Activated CD4-positive, alpha-beta memory T cell treated with anti-CD3 and anti-CD28 coated beads for 36 hours (primary cell): ENCODE measurements around the gene SUPT20H. TPM values are rescaled to one million over a fixed set of nuclear protein-coding genes. Genes with fewer than 3 reads are reported as not detected.

ENCODE experiments used
- CTCF ChIA-PET: fragments of 350-600 bp; sonication (Branson Sonifier 250); formaldehyde crosslinking; loops from one replicate; lab custom pipeline; 2021; ENCODE audit warnings: antibody characterized with exemption, inconsistent platforms; lab: Charles Lee
- POLR2A ChIA-PET: fragments of 350-600 bp; sonication (Branson Sonifier 250); formaldehyde crosslinking; loops from one replicate; lab custom pipeline; 2021; ENCODE audit warnings: antibody characterized with exemption; lab: Charles Lee
- DNase-seq: peaks from one replicate; pipeline ENCODE4 v3.0.0-alpha.2; 2020
- H3K27ac Mint-ChIP-seq: one replicate; pipeline ENCODE4 v1.8.0; 2021; ENCODE audit warnings: mixed read lengths
- H3K27me3 Mint-ChIP-seq: one replicate; pipeline ENCODE4 v1.8.0; 2021; ENCODE audit warnings: mixed read lengths
- H3K36me3 Mint-ChIP-seq: one replicate; pipeline ENCODE4 v1.8.0; 2021; ENCODE audit warnings: mixed read lengths
- H3K4me1 Mint-ChIP-seq: one replicate; pipeline ENCODE4 v1.8.0; 2021; ENCODE audit warnings: low read depth, mixed read lengths
- H3K4me3 Mint-ChIP-seq: one replicate; pipeline ENCODE4 v1.8.0; 2021; ENCODE audit warnings: mild to moderate bottlenecking, mixed read lengths
- H3K9me3 Mint-ChIP-seq: one replicate; pipeline ENCODE4 v1.8.0; 2021; ENCODE audit warnings: mixed read lengths
- intact Hi-C: fragments of 100-400 bp; cut with micrococcal nuclease; formaldehyde crosslinking; loops from one replicate; pipeline ENCODE4 v1.15.1; 2023
- total RNA-seq, 2 experiments: library from RNA; stranded (reverse); gene quantifications; one replicate each; pipeline ENCODE4 v1.2.3, GENCODE V29; 2021

The SUPT20H gene
- total RNA-seq, result 10 to 100 TPM; 56.8 TPM

DNA sequence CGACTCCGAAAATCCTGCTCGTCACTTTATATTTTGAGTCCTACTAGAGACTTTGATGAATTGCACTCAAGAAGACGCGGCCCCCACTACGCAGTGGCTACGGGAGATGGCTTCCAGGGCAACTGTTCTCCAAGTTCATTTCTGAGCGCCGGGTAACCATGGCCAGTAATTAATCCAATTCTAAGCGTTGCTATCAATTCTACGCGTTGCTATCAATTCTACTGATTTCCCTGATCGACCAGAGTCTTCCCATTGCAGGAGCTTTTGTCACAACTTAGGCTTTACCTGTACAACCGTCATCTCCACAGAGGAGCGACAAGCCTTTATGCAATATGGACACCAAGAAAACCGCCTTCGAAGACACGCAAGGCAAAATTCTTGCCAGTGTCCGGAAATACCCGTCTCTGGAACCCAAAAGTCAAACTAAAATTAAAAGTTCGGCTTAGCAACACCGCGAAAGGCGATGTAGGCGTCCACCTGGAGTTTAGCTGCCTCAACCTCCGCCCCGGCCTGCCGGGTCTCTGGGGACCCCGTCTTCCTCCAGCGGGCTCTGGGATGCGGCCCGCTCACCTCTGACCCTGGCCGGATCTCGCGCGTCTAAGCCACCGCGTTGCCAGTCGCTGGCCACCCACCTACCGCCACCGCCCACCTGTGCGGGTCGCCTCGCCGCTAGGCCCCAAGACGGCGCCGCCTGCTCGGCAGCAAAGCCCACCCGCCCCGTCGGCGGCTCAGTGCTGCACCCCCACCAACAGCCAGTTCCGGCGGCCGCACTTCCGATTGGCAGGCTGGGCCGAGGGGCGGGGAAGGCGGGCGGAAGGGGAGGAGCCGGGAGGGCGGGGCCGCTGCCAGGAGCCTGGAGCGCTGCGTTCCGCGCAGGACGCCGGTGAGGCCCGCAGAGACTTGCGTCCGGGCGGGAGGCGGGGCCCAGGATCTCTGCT lies at the start of gene SUPT20H:
SUPT20H (minus strand) TSS at position 779 of the 938 bp plus-strand sequence. CDS start 8,198 bp downstream, outside the sequence.
- H3K27ac Mint-ChIP-seq, result peak within 1 kb of the TSS; percentile 94
- intact Hi-C loops, result loop anchor here (1.0 to 2.0 kb wide), 4 partner anchors 60 to 1290 kb away; partner anchors contain the start of genes ALG5, SPART and UFM1
- CTCF ChIA-PET, result no interaction called here
- POLR2A ChIA-PET, result interaction anchor here (1.4 kb wide), 1 partner anchor 59 kb away, joined by 4 read pairs; the partner anchor contains the start of gene EXOSC8
- H3K4me1 Mint-ChIP-seq, result peaks cover 30% of the 10 kb centered on the region
- peaks cover 7% of the 10 kb centered on the region for H3K9me3 Mint-ChIP-seq
- peak within 1 kb of the TSS; percentile 89 for H3K4me3 Mint-ChIP-seq
- peak; percentile 96 for DNase-seq
- H3K36me3 Mint-ChIP-seq, result peaks cover 14% of the 10 kb centered on the region
- no peaks in the 10 kb centered on the region for H3K27me3 Mint-ChIP-seq

DNA sequence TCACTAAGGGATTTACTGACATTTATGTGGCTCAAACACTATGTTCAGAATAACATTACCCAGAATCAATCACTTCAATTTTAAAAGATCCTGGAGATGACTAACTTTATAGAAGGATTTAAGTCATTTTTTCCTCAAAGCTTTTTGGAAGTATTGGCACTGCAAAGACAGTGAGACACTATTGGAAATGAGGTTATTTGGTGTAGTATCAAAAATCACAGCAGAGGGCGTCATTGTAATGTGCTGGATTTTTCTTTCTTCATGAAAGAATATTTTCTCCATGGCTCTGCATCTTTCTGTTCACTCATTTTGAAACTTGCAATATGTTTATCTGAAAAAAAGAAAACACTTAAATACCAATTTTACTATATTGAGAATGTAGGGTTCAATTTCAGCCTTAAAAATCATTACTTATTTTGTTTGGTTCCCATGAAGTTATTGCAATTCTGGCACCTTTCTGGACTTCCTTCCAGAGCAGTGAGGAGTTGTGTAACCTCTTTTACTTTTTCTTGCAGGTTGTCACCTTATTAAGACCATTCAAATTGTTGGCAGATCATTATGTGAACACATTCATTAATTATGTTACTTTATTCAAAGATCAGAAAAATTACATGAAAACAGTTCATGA lies 49.7 kb upstream of the SUPT20H start:
- H3K9me3 Mint-ChIP-seq, result no peaks in the 10 kb centered on the region
- intact Hi-C loops, result no loop called here
- no peak overlapping the region for H3K27ac Mint-ChIP-seq
- H3K4me3 Mint-ChIP-seq, result no peak overlapping the region
- no peaks in the 10 kb centered on the region for H3K36me3 Mint-ChIP-seq
- ChIA-PET POLR2A (no interaction called here), CTCF (no interaction called here)
- no peak for DNase-seq
- peaks cover 5% of the 10 kb centered on the region for H3K27me3 Mint-ChIP-seq
- no peaks in the 10 kb centered on the region for H3K4me1 Mint-ChIP-seq

DNA sequence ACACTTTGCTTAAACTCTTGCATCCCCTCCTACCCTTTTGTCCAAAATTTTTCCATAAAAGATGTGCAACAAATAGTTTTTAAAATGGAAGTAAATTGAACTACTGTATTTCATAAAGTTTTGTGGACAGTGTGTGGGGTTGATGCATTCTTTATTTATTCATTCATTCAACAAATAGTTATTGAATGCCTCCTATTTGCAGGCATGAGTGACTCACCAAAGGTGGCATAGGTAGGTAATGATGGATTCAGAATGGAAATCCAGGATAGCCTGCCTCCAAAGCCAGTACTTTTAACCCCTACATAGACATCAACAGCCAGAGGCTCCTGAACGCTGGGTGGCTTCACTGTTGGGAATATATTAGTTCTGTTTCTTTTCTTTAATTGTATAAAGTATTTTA lies 48.4 kb upstream of the SUPT20H start:
- intact Hi-C loops, result no loop called here
- Mint-ChIP-seq H3K27me3 (peaks cover 5% of the 10 kb centered on the region), H3K4me1 (no peaks in the 10 kb centered on the region), H3K27ac (no peak overlapping the region), H3K9me3 (no peaks in the 10 kb centered on the region), H3K4me3 (no peak overlapping the region), H3K36me3 (no peaks in the 10 kb centered on the region)
- DNase-seq, result no peak
- ChIA-PET POLR2A (no interaction called here), CTCF (no interaction called here)

DNA sequence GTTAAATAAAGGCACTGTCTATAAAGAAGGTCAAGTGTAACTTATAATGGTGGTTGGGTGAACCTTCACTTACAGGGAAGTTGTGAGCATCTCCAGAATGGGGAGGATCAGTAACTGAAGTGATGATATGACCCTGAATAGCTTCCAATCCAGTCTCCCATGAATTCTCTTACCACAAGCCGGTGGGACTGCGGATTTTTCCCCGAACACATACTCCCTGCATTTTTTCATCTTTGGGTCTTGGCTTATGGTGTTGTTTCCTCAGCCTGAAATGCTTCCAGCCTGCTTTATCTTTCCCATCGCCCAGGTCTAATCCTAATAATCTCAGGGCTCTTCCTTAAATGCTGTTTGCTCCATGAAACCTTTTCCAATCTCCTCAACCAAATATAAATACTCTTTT lies 48.0 kb upstream of the SUPT20H start:
- Mint-ChIP-seq H3K4me1 (no peaks in the 10 kb centered on the region), H3K9me3 (no peaks in the 10 kb centered on the region), H3K27me3 (peaks cover 5% of the 10 kb centered on the region), H3K36me3 (no peaks in the 10 kb centered on the region), H3K4me3 (no peak overlapping the region), H3K27ac (no peak overlapping the region)
- intact Hi-C loops, result no loop called here
- POLR2A ChIA-PET, result no interaction called here
- DNase-seq, result no peak
- CTCF ChIA-PET, result no interaction called here

DNA sequence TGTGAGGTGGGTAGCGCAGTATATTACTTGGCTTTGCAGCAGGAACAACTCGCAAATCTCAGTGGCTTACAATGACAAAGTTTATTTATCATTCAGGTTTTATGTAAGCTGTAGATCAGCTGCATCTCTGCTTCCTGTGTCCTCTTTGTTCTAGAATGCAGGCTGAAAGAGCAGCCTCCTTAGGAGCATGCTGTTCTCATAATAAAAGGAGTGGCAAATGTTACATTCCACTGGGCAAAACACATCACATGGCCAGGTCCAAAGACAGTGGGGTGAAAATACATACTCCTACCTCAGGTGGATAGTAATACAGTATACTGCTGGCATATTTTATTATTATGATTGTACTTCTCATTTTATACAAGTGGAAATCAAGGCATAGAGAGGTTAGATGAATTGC lies 47.2 kb upstream of the SUPT20H start:
- Mint-ChIP-seq H3K27ac (no peak overlapping the region), H3K27me3 (peaks cover 5% of the 10 kb centered on the region), H3K4me3 (no peak overlapping the region), H3K9me3 (no peaks in the 10 kb centered on the region), H3K4me1 (no peaks in the 10 kb centered on the region), H3K36me3 (no peaks in the 10 kb centered on the region)
- no peak for DNase-seq
- intact Hi-C loops, result no loop called here
- POLR2A ChIA-PET, result no interaction called here
- CTCF ChIA-PET, result no interaction called here

DNA sequence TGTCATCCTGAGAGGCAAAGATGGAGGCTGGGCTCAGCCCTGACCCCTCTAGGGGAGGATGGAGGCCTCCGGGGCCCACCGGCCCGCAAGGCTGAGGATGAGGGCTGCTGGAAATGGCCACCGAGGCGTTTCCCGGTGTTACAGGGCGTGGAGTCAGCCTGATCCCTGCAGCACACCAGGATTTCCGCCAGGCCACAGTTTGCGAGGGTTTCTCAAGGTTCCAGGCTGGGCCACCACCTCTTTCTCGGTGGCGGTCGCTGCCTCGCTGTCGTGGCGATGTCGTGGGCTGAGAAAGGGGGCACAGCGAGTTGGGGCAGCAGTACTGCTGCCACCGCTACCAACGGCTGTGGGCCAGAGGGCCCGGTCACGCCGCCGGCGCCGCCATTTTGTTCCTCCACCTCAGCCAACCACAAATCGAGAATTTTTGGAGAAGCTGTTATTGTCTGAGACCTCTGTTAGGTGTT lies 45.8 kb upstream of the SUPT20H start, which contains the start of gene CSNK1A1L:
CSNK1A1L (minus strand) TSS at position 414 of the 464 bp plus-strand sequence; CDS start at position 6, 408 bp downstream.
- Mint-ChIP-seq H3K9me3 (no peaks in the 10 kb centered on the region), H3K27ac (no peak within 1 kb of the TSS), H3K27me3 (peaks cover 3% of the 10 kb centered on the region), H3K4me3 (no peak within 1 kb of the TSS), H3K4me1 (no peaks in the 10 kb centered on the region), H3K36me3 (no peaks in the 10 kb centered on the region)
- intact Hi-C loops, result no loop called here
- CTCF ChIA-PET, result no interaction called here
- POLR2A ChIA-PET, result no interaction called here
- DNase-seq, result no peak

DNA sequence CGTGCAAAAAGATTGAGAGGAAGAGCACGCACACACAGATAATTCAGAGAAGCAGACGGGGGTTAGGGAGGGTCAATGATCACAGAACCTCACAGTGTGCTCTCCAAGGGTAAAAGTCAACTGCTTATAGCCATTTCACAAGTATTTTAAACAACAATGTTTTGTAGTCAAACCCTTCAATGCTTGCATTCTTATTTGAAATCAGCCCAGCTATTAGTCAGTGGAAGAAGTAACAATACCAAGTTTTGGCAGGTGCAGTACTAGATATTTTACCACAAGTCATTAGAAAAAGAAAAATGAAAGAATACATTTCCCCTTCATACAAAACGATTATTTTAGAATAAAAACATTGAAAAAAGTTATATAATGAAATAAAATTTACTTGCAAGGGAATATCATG lies 43.4 kb upstream of the SUPT20H start:
- CTCF ChIA-PET, result no interaction called here
- intact Hi-C loops, result no loop called here
- H3K36me3 Mint-ChIP-seq, result no peaks in the 10 kb centered on the region
- no peak overlapping the region for H3K27ac Mint-ChIP-seq
- no peak overlapping the region for H3K4me3 Mint-ChIP-seq
- no peaks in the 10 kb centered on the region for H3K4me1 Mint-ChIP-seq
- no peaks in the 10 kb centered on the region for H3K9me3 Mint-ChIP-seq
- POLR2A ChIA-PET, result no interaction called here
- no peak for DNase-seq
- peaks cover 3% of the 10 kb centered on the region for H3K27me3 Mint-ChIP-seq

DNA sequence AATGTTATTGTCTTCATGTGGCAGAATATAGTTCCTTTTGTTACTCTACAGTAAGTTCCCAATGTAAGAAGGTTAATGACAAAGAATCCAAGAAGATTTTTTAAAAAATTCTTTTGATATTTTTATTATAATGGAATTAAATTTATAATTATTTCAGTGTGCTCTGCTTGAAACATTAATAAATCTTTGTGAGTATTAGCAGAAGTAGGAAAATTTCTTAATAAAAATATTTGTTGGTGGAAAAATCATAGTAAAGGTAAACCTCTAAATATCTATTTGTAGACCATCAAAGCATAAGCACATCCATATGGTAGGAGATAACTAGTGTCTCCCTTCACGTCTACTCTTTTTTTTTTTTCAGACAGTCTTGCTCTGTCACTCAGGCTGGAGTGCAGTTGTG lies 41.7 kb upstream of the SUPT20H start:
- H3K36me3 Mint-ChIP-seq, result no peaks in the 10 kb centered on the region

DNA sequence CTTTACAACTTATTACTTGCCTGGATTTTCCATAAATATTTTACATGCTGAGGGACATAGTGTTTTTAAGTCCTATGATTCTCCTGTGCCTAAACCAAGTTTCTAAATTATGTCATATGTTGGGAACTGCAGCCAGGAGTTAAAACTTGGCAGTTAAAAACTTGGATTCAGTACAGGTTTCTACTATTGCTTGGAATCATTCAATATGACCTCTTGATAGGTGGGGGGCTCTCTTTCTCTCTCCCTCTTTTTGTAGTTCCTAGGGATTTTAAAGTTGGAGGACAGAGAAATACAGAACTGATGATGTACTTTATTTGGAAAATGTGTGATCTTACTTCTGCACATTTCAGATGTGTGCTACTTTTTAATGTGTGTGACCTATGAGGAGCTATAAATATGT lies 41.2 kb upstream of the SUPT20H start:
- Mint-ChIP-seq H3K9me3 (no peaks in the 10 kb centered on the region), H3K4me3 (no peak overlapping the region), H3K27me3 (no peaks in the 10 kb centered on the region), H3K4me1 (peaks cover 8% of the 10 kb centered on the region), H3K36me3 (no peaks in the 10 kb centered on the region), H3K27ac (no peak overlapping the region)
- no peak for DNase-seq
- intact Hi-C loops, result no loop called here
- ChIA-PET POLR2A (no interaction called here), CTCF (no interaction called here)

More for the DNA sequence above, 41.7 kb upstream of the SUPT20H start:
- H3K27ac Mint-ChIP-seq, result no peak overlapping the region
- intact Hi-C loops, result no loop called here
- H3K4me3 Mint-ChIP-seq, result no peak overlapping the region
- no peak for DNase-seq
- H3K4me1 Mint-ChIP-seq, result peaks cover 8% of the 10 kb centered on the region
- H3K9me3 Mint-ChIP-seq, result no peaks in the 10 kb centered on the region
- ChIA-PET POLR2A (no interaction called here), CTCF (no interaction called here)
- no peaks in the 10 kb centered on the region for H3K27me3 Mint-ChIP-seq

DNA sequence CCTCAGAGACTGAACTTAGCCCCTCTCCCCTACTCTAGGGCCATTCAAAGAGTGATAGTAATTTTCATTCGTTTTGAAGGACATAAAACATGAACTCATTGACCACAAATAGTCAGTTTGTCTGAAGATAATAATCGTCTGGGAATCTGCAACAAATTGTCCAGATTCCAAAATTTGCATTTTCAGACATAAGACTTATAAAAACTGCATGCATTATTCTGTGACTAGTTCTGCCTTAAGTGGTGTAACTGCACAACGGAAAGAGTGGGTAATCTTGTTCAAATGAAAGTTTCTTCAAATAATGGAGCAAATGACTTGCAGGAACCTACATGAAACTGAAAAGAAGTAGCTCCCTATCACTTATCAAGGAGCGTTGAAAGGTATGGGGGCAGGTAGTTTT lies 37.6 kb upstream of the SUPT20H start:
- intact Hi-C loops, result no loop called here
- no peak for DNase-seq
- Mint-ChIP-seq H3K27ac (no peak overlapping the region), H3K4me3 (no peak overlapping the region), H3K4me1 (peaks cover 8% of the 10 kb centered on the region), H3K9me3 (no peaks in the 10 kb centered on the region), H3K27me3 (no peaks in the 10 kb centered on the region), H3K36me3 (no peaks in the 10 kb centered on the region)
- CTCF ChIA-PET, result no interaction called here
- POLR2A ChIA-PET, result no interaction called here

DNA sequence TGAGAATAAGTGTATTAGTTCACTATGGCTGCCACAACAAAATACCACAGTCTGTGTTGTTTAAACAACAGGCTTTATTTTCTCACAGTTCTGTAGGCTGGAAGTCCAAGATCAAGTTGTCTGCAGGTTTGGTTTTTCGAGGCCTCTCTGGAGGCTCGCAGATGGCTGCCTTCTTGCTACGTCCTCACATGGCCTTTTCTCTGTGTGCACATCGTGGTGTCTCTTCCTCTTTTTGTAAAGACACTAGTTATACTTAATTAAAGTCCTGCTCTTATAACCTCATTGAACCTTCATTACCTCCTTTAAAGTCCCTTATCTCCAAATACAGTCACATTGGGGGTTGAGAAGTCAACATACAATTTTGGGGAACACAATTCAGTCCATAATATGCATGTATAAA lies 35.4 kb upstream of the SUPT20H start:
- Mint-ChIP-seq H3K4me3 (no peak overlapping the region), H3K4me1 (peaks cover 8% of the 10 kb centered on the region), H3K9me3 (no peaks in the 10 kb centered on the region), H3K27me3 (no peaks in the 10 kb centered on the region), H3K27ac (no peak overlapping the region), H3K36me3 (no peaks in the 10 kb centered on the region)
- DNase-seq, result no peak
- intact Hi-C loops, result no loop called here
- CTCF ChIA-PET, result no interaction called here
- POLR2A ChIA-PET, result no interaction called here

DNA sequence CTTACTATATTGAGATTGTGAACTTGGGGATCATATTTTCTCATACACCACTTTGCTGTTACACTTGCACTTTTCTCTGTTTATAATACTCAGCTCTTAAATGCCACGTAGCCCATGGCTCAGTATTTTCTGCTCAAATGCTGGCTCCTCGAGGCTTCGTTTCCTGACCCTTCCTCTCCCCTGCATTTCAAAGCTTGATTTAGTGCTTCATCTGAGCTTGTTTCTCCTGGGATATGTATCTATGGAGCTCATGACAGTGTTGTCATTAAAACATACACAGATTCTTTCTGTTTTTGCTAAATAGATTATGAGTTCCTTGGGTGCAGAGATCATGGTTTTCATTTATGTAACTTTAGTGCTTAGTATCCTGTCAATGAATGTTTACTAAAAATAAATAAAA lies 34.6 kb upstream of the SUPT20H start:
- Mint-ChIP-seq H3K4me3 (no peak overlapping the region), H3K27ac (no peak overlapping the region), H3K27me3 (peaks cover 4% of the 10 kb centered on the region), H3K36me3 (no peaks in the 10 kb centered on the region), H3K9me3 (no peaks in the 10 kb centered on the region), H3K4me1 (peaks cover 8% of the 10 kb centered on the region)
- POLR2A ChIA-PET, result no interaction called here
- CTCF ChIA-PET, result no interaction called here
- no peak for DNase-seq
- intact Hi-C loops, result no loop called here
